ENCODE results near the gene PRKRA.
"Not testable (repeated sequence)": the region's sequence is repeated elsewhere in the genome, so short reads cannot be mapped to it uniquely, and the experiment has no call there.

Gene PRKRA

DNA sequence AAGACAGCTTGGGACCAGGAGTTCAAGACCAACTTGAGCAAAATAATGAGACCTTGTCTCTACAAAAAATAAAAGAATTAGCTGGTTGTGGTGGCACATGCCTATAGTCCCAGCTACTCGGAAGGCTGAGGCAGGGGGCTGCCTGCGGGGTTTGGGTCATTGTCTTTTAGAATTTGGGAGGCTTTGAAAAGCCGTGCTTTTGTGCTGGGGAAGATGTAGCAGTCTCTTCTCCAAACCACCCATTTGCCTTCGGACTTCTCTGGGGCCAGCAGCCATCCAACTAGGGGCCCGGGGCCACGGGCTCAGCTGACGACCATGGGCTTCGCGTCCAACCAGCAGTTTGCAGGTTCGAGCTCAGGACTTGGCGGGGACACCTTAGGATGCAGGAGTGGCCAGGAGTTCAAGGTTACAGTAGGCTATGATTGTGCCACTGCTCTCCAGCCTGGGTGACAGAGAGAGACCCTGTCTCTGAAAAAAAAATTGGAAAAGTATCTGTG lies 6.5 kb upstream of the PRKRA start:
- DNase-seq: no peak

DNA sequence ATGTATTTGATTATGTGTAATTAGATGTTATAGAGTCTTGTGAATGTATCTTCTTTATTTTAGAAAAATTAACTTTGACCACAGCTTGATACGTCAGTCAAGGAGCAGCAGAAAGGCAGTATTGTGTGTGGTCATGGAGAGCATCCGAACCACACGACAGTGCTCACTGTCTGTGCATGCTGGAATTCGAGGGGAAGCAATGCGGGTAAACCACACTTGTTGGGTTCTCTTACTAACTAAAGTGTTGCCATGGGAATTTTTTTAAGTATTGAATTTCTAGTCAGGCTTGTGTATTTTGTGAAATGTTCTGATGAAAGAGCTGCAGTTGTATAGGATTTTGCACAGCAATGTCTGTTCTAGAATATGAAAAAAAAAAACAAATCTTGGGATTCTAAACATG lies 5.0 kb upstream of the PRKRA start:
- DNase-seq: no peak

DNA sequence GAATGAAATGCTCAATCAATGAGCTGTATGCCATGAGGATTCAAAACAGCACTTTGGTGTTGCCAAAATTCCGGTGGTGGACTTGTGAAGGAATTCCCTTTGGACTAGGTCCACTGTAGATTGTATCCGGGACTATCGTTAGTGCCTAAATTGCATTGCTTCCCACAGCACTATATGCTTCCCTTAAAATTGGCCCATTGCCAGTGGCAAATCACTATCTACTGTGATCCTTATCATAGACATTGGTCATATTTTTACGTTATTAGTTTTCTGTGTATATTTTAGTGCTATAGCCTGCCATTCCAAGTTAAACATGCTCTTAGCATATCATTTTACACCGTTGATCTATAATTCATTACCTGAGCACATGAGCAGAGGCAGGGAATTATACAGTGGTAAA lies 1.9 kb upstream of the PRKRA start:
- no peak for DNase-seq

DNA sequence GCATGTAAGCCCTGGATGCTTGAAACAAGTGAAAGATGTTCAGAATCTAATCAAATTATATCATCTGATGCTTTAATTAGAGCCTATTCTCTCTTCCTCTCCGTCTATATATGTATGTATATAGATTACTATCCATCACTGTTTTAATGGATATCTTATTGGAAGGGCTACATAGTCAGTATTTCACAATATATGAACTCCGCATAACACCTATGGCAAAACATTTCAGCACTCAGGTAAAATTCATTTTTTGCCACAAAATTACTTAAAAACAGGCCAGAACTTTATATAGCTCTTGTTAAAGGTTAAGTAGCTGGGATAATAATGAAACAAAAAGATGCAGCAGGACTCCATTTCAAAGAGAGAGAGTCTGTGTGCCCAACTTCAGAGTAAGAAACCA lies 1.4 kb upstream of the PRKRA start:
- no peak for DNase-seq

DNA sequence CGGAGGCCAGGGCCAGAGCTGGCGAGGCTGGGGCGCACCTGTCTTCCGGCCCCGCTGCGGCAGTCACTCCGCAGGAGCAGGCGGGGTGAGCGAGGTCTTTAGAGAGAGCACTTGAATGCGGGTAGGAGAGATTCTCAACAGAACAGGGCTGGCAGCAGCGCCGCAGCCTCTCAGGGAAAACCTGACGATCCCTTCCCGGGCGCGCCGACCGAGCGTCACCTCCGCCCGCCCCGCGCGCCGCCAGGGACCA lies 526 bp downstream of the PRKRA start:
- DNase-seq: no peak

DNA sequence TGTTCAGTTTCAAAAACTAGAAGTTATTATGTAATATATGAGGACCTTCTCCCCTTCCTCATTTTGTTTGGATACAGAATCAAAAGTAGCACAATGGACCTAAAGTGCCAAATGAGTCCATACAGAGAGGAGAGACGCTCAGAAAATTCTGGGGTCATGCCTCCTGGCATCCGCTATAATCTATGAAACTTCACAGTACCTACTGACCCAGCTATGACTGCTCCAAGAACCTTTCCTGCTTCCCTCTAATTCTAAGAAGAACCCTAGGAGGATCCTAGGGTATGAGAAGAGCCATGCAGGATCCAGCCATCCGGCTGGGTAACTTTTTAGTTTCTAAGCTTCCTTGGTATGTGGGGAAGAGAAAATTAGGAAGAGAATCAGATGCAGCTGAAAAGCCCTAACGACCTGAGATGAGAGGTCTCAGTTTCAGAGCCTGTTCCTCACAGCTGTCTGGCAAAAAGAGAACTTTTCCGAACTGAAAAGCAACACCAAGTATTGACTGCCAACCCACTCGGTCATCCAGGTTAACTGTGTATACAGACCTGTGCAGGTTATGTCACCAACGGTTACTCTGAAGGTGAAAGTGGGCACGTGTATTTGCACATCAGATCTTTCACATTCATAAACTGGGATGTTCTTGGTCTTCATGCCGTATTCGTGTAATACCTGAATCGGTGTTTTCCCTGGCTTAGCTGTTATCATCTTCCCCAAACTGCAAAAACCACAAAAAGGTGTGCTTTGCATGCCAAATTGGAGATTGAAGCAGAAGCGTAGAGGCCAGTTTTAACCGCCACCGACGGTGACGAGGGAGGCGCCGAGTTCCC lies 1.1 kb downstream of the PRKRA start:
- DNase-seq: peak; percentile 22

DNA sequence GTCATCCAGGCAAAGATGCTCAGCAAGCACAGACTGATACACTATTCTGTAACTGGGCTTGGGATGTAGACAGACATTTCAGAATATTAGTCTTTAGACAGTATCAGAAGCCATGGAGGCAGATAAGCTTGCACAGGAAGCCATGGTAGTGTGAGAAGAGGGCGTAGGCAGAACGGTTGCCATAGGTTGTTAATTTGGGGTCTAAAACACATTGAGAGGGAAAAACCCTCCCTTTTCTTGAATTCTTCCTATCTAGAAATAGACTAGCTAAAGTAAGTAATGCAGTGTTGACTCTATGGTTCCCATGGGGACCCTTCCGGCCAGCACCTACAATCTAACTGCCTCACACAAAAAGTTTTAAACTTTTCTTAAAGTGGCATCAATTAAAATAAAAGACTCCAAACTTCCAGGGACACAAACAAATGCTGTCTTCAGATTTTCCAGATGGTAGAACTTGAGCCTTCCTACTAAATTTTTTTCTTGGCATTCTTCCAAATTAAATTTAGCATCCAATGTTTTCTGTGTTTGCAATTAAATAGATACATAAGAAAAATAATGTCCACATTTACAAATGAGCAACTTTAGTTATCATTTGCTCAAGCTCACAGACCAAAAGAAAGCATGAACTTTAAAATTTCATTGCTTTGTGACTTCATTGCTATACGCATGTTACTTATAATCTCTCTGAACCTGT lies 1.9 kb downstream of the PRKRA start:
- peak; percentile 17 for DNase-seq

DNA sequence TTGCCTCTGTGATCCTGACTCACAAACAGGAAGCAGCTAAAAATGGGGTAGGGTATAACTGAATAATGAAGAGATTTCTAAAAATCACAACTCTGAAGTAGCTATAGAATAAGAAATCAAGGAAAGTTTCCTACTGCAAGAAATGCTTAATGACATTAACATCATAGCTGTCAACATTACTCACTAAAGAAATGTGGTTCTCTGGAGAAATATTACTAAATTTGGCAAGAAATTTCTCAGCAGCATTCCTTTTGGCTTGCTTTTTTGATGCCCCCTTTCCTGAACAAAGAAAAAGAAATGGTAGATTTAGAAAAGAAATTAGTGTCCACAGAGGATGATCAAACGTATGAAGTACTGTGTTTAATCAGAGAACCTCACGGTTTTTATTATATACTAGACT lies 9.5 kb downstream of the PRKRA start:
- no peak for DNase-seq

DNA sequence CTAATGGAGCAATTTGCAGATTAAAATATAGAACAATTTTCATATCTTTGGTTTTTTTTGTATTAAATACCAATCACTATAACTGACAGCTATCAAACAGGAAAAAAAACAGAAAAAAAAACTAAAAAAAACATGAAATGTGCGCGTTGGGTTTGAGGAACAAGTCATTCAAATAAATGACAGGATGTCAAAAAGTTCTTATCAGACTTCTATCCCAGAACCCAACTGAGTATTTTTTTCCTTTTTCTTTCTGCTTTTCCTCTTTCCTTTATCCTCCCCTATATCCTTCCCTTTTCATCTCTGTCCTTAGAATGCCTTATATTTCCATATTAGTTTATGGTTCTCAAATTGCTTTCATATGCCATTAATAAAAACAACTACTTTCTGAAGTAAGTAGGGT lies 14.3 kb downstream of the PRKRA start:
- DNase-seq: no peak

DNA sequence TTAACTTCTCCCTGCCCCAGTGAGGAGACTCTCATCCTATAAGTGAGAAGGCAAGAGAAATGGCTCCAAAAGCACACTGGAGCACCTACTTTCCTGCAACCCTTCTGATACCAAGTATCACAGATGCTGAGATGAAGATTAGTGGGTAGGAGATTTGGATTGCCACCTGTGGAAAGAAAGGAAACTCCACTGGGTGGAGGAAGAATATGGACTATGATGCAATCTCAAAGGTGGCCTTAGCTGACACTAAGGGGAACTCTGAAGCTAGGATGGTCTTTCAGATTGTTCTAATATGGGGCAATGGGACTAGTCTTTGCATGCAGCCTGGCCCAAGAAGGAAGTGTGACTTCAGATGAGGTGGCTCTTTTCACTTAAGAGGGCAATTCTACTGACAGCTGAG lies 21.6 kb downstream of the PRKRA start:
- DNase-seq: no peak

DNA sequence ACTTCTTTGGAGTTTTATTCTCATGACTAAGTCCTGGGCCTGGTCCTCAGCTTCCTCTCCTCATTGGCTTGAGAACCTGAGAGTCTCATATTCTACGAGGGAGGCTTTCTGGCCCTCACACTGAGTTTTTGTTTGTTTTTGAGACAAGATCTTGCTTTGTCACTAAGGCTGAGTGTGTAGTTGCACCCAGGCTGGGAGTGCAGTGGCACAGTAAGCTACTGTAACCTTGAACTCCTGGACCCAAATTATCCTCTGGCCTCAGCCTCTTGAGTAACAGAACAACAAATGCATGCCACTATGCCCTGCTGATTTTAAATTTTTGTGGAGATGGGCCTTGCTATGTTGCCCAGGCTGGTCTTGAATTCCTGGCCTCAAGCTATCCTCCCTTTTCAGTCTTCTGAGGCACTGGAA lies 22.6 kb downstream of the PRKRA start:
- DNase-seq: no peak

DNA sequence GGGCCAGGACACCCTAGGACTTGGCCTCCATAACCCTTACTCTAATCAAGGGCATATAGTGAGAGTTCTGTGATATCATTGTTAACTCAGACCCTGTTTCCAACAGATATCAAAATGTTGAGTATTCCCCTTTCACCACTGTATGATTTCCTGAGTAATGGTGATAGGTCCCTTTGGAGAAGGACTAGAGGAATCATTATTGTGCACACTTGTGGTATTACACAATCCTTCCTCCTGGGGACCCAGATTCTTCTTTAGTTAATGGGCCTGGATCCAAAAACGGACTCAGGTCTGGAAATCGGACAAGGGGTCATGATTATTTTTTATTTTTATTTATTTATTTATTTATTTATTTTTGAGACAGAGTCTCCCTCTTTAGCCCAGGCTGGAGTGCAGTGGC lies 23.5 kb downstream of the PRKRA start:
- no peak for DNase-seq

DNA sequence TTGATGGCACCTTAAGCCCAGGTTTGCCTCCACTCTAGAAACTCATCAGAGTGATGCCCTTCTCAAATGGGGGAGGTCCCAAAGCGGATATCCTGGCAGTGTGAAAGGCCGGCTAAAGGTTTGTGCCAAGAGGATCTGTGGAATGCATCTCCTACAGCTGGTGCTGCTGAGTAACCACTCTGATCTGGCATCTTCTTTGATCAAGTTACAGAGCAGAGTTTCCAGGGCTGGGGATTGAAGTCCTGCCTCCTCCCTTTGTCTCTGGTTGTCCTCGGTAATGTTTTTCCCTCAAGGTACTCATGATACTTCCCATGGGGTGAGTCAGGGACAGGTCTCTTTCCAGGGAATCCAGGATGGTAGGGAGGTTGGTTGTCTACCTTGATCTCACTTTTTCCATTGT lies 24.6 kb downstream of the PRKRA start:
- no peak for DNase-seq

DNA sequence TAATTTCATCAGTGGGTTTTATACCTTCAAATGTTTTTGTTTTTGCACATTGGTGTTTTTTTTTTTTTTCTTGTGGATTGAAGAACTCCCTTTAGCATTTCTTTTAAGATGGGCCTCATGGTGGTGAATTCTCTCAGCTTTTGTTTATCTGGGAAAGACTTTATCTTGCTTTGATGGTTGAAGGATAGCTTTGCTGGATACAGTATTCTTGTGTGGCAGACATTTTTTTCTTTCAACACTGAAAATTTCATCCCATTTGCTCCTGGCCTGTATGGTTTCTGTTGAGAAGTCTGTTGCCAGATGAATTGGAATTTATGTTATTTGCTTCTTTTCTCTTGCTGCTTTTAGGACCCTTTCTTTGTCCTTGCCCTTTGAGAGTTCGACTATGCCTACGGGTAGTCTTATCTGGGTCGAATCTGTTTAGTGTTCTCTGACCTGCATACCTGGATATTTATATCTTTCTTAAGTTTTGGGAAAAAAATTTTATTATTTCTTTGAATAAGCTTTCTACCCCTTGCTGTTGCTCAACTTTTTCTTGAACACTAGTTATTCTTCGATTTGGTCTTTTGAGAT lies 25.6 kb downstream of the PRKRA start:
- DNase-seq: no peak

DNA sequence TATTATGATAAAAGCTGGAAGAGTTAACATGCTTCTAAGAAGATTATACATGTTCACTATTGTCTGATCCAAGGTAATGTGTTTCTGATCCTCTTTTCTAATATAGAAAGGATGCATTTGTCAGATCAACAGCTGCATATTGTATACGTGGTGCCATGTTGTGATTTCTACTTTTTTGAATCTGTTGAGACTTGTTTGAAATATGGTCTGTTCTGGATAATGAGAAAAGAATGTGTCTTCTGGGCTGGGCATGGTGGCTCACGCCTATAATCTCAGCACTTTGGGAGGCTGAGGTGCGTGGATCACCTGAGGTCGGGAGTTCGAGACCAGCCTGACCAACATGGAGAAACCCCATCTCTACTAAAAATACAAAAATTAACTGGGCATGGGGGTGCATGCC lies 27.2 kb downstream of the PRKRA start:
- DNase-seq: not testable (repeated sequence)

DNA sequence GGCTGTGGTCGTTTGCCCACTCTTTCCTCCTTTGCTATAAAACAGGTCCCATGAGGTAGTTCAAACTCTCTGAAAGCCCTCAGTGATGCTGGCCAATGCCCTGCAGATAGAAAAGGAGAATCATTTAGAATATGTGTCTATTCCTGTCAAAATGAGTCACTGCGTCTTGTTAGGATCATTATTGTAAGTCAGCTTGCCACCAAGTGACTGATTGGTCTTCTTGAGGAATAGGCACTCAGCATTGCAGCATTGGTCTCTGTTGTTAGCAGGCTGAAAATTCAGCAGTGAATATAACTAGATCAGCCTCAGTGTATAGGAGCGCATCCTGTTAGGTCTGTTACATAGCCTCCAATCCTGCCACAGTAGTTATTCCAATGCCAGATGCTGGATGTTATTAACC lies 28.9 kb downstream of the PRKRA start:
- DNase-seq: no peak

DNA sequence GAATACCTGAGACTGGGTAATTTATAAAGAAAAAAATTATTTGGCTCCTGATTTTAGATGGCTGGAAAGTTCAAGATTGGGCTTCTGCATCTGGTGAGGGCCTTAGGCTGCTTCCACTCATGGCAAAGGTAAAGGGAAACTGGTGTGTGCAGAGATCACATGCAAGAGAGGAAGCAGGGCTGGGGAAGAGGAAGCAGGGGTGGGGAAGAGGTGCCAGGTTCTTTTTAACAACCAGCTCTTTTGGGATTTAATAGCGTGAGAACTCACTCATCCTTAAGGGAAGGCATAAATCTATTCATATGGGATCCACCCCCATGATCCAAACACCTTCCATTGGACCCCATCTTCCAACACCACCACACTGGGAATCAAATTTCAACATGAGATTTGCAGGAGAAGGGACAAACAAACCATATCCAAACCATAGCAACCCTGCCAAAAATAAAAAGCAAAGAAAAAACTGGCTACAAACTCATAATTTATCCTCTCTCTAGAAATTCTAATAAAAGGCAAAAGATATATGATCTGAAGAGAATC lies 30.4 kb downstream of the PRKRA start:
- no peak for DNase-seq

DNA sequence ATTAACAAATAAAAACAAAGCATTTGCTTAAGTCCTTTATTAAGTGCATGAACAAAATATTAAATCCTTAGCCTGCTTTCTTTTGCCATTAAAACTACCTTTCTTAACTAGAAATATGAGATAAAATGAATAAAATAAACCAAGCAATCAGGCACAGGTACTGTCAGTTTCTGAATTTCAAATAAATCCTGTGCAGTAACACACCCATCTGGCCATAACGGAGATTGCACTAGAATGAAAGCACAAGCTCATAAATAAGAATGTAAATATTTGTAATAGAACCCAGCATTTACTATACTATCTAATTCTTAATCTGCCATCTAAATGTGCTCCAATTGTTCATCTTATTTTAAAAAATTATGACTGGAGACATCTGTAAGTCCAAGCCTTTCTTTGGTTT lies 31.9 kb downstream of the PRKRA start:
- DNase-seq: peak; percentile 61

DNA sequence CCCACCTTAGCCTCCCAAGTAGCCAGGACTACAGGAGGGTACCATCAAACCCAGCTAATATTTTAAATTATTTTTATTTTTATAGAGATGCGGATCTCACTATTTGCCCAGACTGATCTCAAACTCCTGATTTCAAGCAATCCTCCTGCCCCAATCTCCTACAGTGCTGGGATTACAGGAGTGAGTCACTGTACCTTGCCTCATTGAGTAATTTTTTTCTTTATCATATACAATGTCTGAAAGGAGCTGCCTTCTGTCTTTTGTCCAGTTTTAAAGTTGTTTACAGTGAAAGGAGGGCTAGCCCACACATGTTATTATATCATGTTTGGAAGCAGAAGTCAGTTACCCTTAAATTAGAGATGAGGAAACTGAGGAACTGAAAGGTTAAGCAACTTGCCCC lies 32.5 kb downstream of the PRKRA start:
- no peak for DNase-seq

DNA sequence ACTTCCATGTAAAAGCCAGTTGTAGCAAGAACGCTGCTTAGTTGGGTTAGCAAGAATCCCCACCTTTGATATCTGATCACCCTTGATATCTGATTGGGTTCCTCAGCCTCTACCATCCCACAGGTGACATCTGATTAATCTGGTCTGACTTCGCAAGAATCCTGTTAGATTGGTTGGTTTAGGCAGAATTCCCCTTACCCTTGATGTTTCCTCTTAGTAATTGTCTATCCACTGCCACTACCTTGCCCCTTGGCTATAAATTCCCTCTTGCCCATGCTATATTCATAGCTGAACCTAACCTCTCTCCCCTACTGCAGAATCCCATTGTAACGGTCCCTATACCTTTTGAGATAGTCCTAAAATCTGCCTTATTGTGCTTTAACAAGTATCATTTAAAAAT lies 33.1 kb downstream of the PRKRA start:
- DNase-seq: no peak

DNA sequence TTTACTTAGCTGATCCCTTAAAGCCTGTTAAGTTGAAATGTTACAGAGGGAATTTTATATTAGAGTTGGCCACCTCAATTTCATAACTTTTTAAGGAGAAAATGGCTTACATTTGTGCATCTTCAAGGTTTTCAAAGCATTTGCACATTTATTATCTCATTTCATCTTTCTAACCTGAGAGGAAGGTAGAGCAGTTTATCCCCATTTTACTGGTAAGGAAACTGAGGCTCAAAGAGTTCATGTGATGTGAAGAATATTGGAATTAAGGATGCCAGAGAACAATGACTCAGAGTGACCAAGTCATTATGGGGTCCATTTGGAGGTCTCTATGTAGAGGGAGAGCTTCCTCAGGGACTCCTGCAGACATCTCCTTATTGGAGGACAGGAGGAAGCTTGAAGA lies 35.0 kb downstream of the PRKRA start:
- no peak for DNase-seq

DNA sequence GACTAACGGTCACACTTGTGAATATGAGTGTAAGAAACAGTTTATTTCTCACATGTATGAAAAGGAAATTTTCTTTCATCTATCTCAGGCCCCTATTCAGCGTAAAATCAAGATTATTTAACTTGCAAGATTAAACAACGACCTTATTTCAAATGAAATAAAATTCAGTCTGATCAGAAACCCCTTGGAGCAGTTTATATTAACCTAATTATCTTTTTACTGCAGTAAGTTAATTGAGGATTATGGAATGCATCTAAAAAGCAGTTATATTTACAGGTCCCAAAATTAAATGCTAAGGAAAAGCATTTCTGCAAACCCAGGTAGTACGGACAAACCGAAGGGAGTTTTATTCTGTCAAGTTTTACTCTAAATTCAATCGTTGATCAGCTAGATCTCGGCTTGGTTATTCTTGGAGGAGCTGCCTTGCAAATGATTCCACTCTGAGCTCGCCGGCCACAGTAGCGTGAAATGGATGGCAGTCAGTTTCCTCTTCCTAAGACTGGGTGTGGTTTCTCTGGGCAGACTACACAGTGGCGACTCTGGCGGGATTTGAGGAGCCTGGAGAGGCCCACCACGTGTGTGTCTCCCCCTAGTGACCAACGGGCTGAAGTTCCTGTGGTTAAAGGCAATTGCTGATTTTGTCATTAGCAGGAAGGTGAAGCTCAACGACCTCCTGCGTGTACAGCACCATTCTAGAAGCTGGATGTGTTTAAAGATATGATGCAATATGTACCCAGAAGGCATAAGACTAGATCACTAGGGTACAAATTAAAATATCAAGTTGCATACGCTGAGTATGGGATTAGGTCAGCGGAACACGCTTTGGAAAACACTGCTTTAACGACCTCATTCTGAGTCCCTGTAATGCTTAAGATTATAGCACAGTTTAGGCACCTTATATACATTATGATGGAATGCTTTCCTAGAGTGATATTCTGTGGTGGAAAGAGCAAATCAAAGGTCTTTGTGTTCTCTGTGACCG lies 36.4 kb downstream of the PRKRA start:
- peak; percentile 98 for DNase-seq
